ENCODE data around the gene ERN2. TPM values are rescaled to one million over a fixed set of nuclear protein-coding genes. Genes with fewer than 3 reads are reported as not detected.
A peak's percentile ranks its signal among the peaks of the same experiment; 100 is the strongest.

ERN2 gene
- total and polyA plus RNA-seq, 2 of the 13 experiments (the other 11 are each of a cell fraction or from before 2014, with no cell fraction given) = 2.2 to 3.5 TPM

GRCh38 chr16:23695756-23696155 lies 17.3 kb downstream of the ERN2 start (continued):
- no peak for TF ChIP-seq ASH2L (IDR thresholded peaks at IDR 0.05; ENCODE audit: insufficient read length, low read depth, low read length)
- 0 out of 2 replicates have a peak, but pooled peaks have one; percentile 1 for TF ChIP-seq MXD4 (CRISPR knock-in tag; IDR thresholded peaks at IDR 0.05)
- TF ChIP-seq RFXANK (CRISPR knock-in tag; IDR thresholded peaks at IDR 0.05) = no peak
- no peak for TF ChIP-seq KLF13 (CRISPR knock-in tag; IDR thresholded peaks at IDR 0.05)
- TF ChIP-seq ZNF121 (CRISPR knock-in tag; IDR thresholded peaks at IDR 0.05) = 0 out of 2 replicates have a peak, but pooled peaks have one; percentile 58

- DNase-seq (ENCODE audit: low spot score) (peak; percentile 49), ATAC-seq (peak; percentile 80), FAIRE-seq (peak; percentile 36)
- peak overlapping the region; percentile 9 for H3K27ac ChIP-seq (ENCODE audit: extremely low read length, insufficient read depth, low read length)
- H3K9me3 ChIP-seq (ENCODE audit: low read length) = no peaks in the 10 kb centered on the region
- no peaks in the 10 kb centered on the region; the same call in 1 of the 2 replicates for H4K20me1 ChIP-seq (ENCODE audit: insufficient read depth, low read length)
- H3K79me2 ChIP-seq (ENCODE audit: insufficient read depth, low read length) = no peaks in the 10 kb centered on the region
- peak overlapping the region; percentile 42 to 69 (median 50); a peak in 5 of 6 replicates for H3K4me3 ChIP-seq (replicated peaks in 1 of 3; ENCODE audit: insufficient read depth in 1 of 3, low read depth in 2 of 3, low read length in 3 of 3)
- 55% methylated on average over 32 of the region's 32 CpGs for WGBS (ENCODE audit: low lambda C conversion rate)
- H3K36me3 ChIP-seq (replicated peaks in 1 of 2; ENCODE audit: control insufficient read depth in 1 of 2, insufficient read depth in 2 of 2, low read length in 2 of 2) = peaks cover 17 to 25% of the 10 kb centered on the region in 2 experiments
- H2AFZ ChIP-seq (ENCODE audit: low read length) = no peak overlapping the region
- peaks cover 28% of the 10 kb centered on the region for H3K4me1 ChIP-seq (ENCODE audit: insufficient read depth, low read length)
- peak overlapping the region; percentile 21; the same call in 1 of the 2 replicates for H3K9ac ChIP-seq (ENCODE audit: insufficient read depth, low read depth, low read length)
- no TSS peak for BruUV-seq (replicated peaks)
- ChIA-PET POLR2A (interaction anchor here (0.6 to 1.3 kb wide), 4 partner anchors 15 to 217 kb away, joined by 4 to 5 read pairs (median 4); partner anchors contain the start of gene PALB2), CTCF (ENCODE audit: low intra/inter-chr PET ratio, low total read pairs) (no interaction called here)
- in situ Hi-C loops (cut with HindIII; ENCODE audit: extremely low pct_ligation_motif_present, low pct_unique_long_range_greater_than_20kb) (no loop called here), intact Hi-C loops (cut with micrococcal nuclease; ENCODE audit: unreplicated experiment) (no loop called here)
- no peaks in the 10 kb centered on the region for H3K27me3 ChIP-seq (ENCODE audit: control insufficient read depth in 1 of 2, insufficient read depth in 2 of 2, low read length in 2 of 2)
- H3K4me2 ChIP-seq (ENCODE audit: low read depth, low read length) = peak overlapping the region; percentile 93
- TF ChIP-seq ZNF687 (CRISPR knock-in tag; IDR thresholded peaks at IDR 0.05) (peak; percentile 92), ZBED4 (CRISPR knock-in tag; IDR thresholded peaks at IDR 0.05; ENCODE audit: borderline replicate concordance) (no peak), REST (IDR thresholded peaks at IDR 0.05; ENCODE audit: borderline replicate concordance in 1 of 2, low read depth in 1 of 2, low read length in 2 of 2) (no peak), SCMH1 (CRISPR knock-in tag; IDR thresholded peaks at IDR 0.05; ENCODE audit: borderline replicate concordance) (no peak)
Observed at GRCh38 chr16:23694644-23695373, 18.2 kb downstream of the ERN2 start.

Measured in HepG2 (cell line).